Measurements from ENCODE around the gene TCEA3.

DNA sequence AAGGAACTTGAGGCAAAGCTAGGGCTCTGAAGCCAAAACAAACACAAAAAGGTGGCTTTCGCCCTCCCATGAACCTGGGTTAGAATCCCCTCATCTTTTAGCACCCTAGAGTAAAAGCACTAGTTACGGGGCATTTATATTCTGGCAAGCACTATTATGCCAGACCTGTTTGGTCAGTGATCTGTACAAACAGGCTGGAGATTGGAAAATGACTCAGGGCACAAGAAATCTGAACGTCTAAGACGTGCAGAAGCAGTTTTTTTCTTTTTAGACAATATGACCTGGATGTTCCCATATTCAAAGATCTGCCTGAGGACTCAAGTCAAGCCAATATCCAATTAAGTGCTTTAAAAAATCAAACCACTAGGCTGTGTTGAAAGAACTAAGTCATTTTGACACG, 58.0 kb downstream of the TCEA3 start:
- TF ChIP-seq, protein P1, sequence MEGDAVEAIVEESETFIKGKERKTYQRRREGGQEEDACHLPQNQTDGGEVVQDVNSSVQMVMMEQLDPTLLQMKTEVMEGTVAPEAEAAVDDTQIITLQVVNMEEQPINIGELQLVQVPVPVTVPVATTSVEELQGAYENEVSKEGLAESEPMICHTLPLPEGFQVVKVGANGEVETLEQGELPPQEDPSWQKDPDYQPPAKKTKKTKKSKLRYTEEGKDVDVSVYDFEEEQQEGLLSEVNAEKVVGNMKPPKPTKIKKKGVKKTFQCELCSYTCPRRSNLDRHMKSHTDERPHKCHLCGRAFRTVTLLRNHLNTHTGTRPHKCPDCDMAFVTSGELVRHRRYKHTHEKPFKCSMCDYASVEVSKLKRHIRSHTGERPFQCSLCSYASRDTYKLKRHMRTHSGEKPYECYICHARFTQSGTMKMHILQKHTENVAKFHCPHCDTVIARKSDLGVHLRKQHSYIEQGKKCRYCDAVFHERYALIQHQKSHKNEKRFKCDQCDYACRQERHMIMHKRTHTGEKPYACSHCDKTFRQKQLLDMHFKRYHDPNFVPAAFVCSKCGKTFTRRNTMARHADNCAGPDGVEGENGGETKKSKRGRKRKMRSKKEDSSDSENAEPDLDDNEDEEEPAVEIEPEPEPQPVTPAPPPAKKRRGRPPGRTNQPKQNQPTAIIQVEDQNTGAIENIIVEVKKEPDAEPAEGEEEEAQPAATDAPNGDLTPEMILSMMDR (IDR thresholded peaks at IDR 0.05): no peak
- no peak for TF ChIP-seq POLR2A (IDR thresholded peaks at IDR 0.05)
